ENCODE data around the gene SERTM2. TPM values are rescaled to one million over a fixed set of nuclear protein-coding genes. Genes with fewer than 3 reads are reported as not detected.
A peak's percentile ranks its signal among the peaks of the same experiment; 100 is the strongest.

Gene SERTM2
- total RNA-seq, 1 donor from 2014 or later: 0.23 TPM

GRCh38 chrX:111555406-111555958 lies 44.0 kb downstream of the SERTM2 start:
- Histone ChIP-seq H3K27ac (ENCODE audit: low read depth, low read length) (no peak overlapping the region), H3K4me1 (ENCODE audit: insufficient read depth, low read length) (no peaks in the 10 kb centered on the region), H3K27me3 (ENCODE audit: insufficient read depth, low read length) (no peaks in the 10 kb centered on the region), H3K9me3 (ENCODE audit: insufficient read depth, low read depth, low read length) (no peaks in the 10 kb centered on the region), H3K4me2 (ENCODE audit: low read length) (no peak overlapping the region), H4K20me1 (ENCODE audit: insufficient read depth, low read length) (no peaks in the 10 kb centered on the region), H3K36me3 (ENCODE audit: insufficient read depth, low read length) (no peaks in the 10 kb centered on the region), H3K4me3 (ENCODE audit: insufficient read depth, low read depth, low read length) (no peak overlapping the region), H2AFZ (ENCODE audit: low read depth, low read length) (no peak overlapping the region), H3K79me2 (ENCODE audit: insufficient read depth, low read length) (no peaks in the 10 kb centered on the region), H3K9ac (ENCODE audit: low read length) (no peak overlapping the region)
- no peak overlapping the region for H3K4me3 Mint-ChIP-seq (ENCODE audit: unreplicated experiment)
- DNase-seq (ENCODE audit: low read depth): no peak
- H3K36me3 Mint-ChIP-seq (ENCODE audit: low read depth, unreplicated experiment): no peaks in the 10 kb centered on the region
- no peaks in the 10 kb centered on the region for H3K4me1 Mint-ChIP-seq (ENCODE audit: low read depth, unreplicated experiment)
- FAIRE-seq: peak; percentile 84
- no peak overlapping the region for H3K27ac Mint-ChIP-seq (ENCODE audit: unreplicated experiment)
- no peaks in the 10 kb centered on the region for H3K27me3 Mint-ChIP-seq (ENCODE audit: low read depth, unreplicated experiment)
- H3K9me3 Mint-ChIP-seq (ENCODE audit: unreplicated experiment): no peaks in the 10 kb centered on the region
- TF ChIP-seq CTCF (IDR thresholded peaks at IDR 0.05; ENCODE audit: insufficient read depth, low read depth, low read length) (no peak), EZH2 (IDR thresholded peaks at IDR 0.05; ENCODE audit: insufficient read depth, low read length) (no peak)

DNA sequence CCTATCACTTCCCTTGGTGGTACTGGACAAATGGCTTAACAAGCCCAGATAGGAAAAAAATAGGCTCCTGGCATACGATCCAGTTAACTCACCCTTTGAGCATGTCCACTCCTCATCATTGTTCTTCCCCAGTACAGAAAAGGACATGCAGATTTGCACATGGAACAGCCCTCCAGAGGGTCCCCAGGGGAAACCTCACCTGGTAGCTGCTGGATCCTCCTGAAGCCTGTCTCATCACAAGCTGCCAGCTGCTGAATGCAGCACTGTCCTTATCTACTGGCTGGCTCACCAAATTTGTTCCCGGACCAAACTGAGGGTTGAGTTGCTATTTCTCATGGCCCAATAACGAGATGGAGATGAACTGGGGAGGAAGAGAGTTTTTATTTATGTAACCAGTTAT lies 49.4 kb downstream of the SERTM2 start:
- Histone ChIP-seq H3K27me3 (ENCODE audit: insufficient read depth, low read length) (no peaks in the 10 kb centered on the region), H2AFZ (ENCODE audit: low read depth, low read length) (no peak overlapping the region), H3K27ac (ENCODE audit: low read depth, low read length) (no peak overlapping the region), H3K4me1 (ENCODE audit: insufficient read depth, low read length) (no peaks in the 10 kb centered on the region), H3K4me2 (ENCODE audit: low read length) (no peak overlapping the region), H4K20me1 (ENCODE audit: insufficient read depth, low read length) (no peaks in the 10 kb centered on the region), H3K9me3 (ENCODE audit: insufficient read depth, low read depth, low read length) (no peaks in the 10 kb centered on the region), H3K4me3 (ENCODE audit: insufficient read depth, low read depth, low read length) (no peak overlapping the region), H3K36me3 (ENCODE audit: insufficient read depth, low read length) (no peaks in the 10 kb centered on the region), H3K9ac (ENCODE audit: low read length) (no peak overlapping the region), H3K79me2 (ENCODE audit: insufficient read depth, low read length) (no peaks in the 10 kb centered on the region)
- no peaks in the 10 kb centered on the region for H3K9me3 Mint-ChIP-seq (ENCODE audit: unreplicated experiment)
- no peaks in the 10 kb centered on the region for H3K27me3 Mint-ChIP-seq (ENCODE audit: low read depth, unreplicated experiment)
- no peak overlapping the region for H3K4me3 Mint-ChIP-seq (ENCODE audit: unreplicated experiment)
- no peaks in the 10 kb centered on the region for H3K4me1 Mint-ChIP-seq (ENCODE audit: low read depth, unreplicated experiment)
- FAIRE-seq (peak; percentile 49), DNase-seq (ENCODE audit: low read depth) (no peak)
- H3K27ac Mint-ChIP-seq (ENCODE audit: unreplicated experiment): no peak overlapping the region
- TF ChIP-seq EZH2 (IDR thresholded peaks at IDR 0.05; ENCODE audit: insufficient read depth, low read length) (no peak), CTCF (IDR thresholded peaks at IDR 0.05; ENCODE audit: insufficient read depth, low read depth, low read length) (no peak)
- no peaks in the 10 kb centered on the region for H3K36me3 Mint-ChIP-seq (ENCODE audit: low read depth, unreplicated experiment)

DNA sequence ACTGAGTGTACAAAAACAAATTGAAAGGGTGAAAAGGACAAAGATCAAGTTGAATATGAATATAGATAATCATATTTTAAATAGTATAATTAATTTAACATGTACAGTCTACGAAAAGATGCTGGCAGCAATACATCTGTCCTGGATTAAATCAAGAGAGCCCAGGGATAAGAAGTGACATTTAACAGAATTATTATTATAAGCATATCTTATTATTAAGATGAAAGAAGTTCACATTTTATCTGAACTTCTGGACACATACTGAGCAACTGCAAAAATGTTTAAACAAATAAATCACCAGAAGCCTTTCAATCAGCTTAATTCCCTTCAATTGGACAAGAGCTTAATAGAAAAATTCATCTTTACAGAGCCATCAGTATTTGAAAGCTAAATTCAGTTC lies 50.4 kb downstream of the SERTM2 start:
- H3K27ac ChIP-seq (ENCODE audit: low read depth, low read length): no peak overlapping the region
- H3K79me2 ChIP-seq (ENCODE audit: insufficient read depth, low read length): no peaks in the 10 kb centered on the region
- FAIRE-seq: peak; percentile 13
- Mint-ChIP-seq H3K27me3 (ENCODE audit: low read depth, unreplicated experiment) (no peaks in the 10 kb centered on the region), H3K27ac (ENCODE audit: unreplicated experiment) (no peak overlapping the region), H3K9me3 (ENCODE audit: unreplicated experiment) (no peaks in the 10 kb centered on the region), H3K4me3 (ENCODE audit: unreplicated experiment) (no peak overlapping the region), H3K4me1 (ENCODE audit: low read depth, unreplicated experiment) (no peaks in the 10 kb centered on the region), H3K36me3 (ENCODE audit: low read depth, unreplicated experiment) (no peaks in the 10 kb centered on the region)
- no peak for DNase-seq (ENCODE audit: low read depth)
- H3K4me3 ChIP-seq (ENCODE audit: insufficient read depth, low read depth, low read length): no peak overlapping the region
- no peaks in the 10 kb centered on the region for H3K27me3 ChIP-seq (ENCODE audit: insufficient read depth, low read length)
- no peaks in the 10 kb centered on the region for H3K4me1 ChIP-seq (ENCODE audit: insufficient read depth, low read length)
- no peak overlapping the region for H2AFZ ChIP-seq (ENCODE audit: low read depth, low read length)
- no peak overlapping the region for H3K9ac ChIP-seq (ENCODE audit: low read length)
- no peaks in the 10 kb centered on the region for H4K20me1 ChIP-seq (ENCODE audit: insufficient read depth, low read length)
- no peaks in the 10 kb centered on the region for H3K9me3 ChIP-seq (ENCODE audit: insufficient read depth, low read depth, low read length)
- TF ChIP-seq EZH2 (IDR thresholded peaks at IDR 0.05; ENCODE audit: insufficient read depth, low read length) (no peak), CTCF (IDR thresholded peaks at IDR 0.05; ENCODE audit: insufficient read depth, low read depth, low read length) (no peak)
- no peak overlapping the region for H3K4me2 ChIP-seq (ENCODE audit: low read length)
- no peaks in the 10 kb centered on the region for H3K36me3 ChIP-seq (ENCODE audit: insufficient read depth, low read length)

All from astrocyte (in vitro differentiated cells and primary cell).